H1 (cell line): Measurements from ENCODE around the gene SH3BP2. TPM values are rescaled to one million over a fixed set of nuclear protein-coding genes. Genes with fewer than 3 reads are reported as not detected.

Source experiments
- ASH2L ChIP-seq: fragments of 200-600, 300-600 bp; sonication (generic); IDR thresholded peaks from one replicate; pipeline ENCODE4 v1.7.1; 2017; ENCODE audit warnings: low read length
- BCL11A ChIP-seq, 2 experiments: IDR thresholded peaks; one replicate each; pipeline ENCODE4 v1.6.1; 2011; ENCODE audit warnings: low read depth in 2 of 2, low read length in 2 of 2, mild to moderate bottlenecking in 2 of 2
- CHD1 ChIP-seq: IDR thresholded peaks from 2 replicates; pipeline ENCODE4 v1.6.1; 2012; ENCODE audit warnings: low read depth, low read length, improper control_type of control experiment
- CHD7 ChIP-seq: fragments of 300-600 bp; sonication (generic); IDR thresholded peaks from 2 replicates; pipeline ENCODE4 v1.7.1; 2012; ENCODE audit warnings: low read length, moderate library complexity, mild to moderate bottlenecking, inconsistent platforms; ENCODE audit not compliant: insufficient replicate concordance
- PHF8 ChIP-seq: fragments of 200-600 bp; sonication (generic); conservative IDR thresholded peaks from 2 replicates; pipeline ENCODE4 v1.7.1; 2012; ENCODE audit warnings: low read depth, mild to moderate bottlenecking, inconsistent platforms, low read length, moderate library complexity
- polyA plus RNA-seq, 7 experiments: library from polyadenylated mRNA; depleted of rRNA in 3 of 7; stranded (reverse) in 5 of 7; unstranded in 2 of 7; fragments of >200 nt in 5 of 7; fragments of 200-250 nt in 2 of 7; gene quantifications; 1 replicate in 5 of 7; 2 replicates in 1 of 7; 4 replicates in 1 of 7; pipeline versions ENCODE4 v1.2.1 to v1.2.3, GENCODE V29; 2011 to 2013; ENCODE audit warnings: missing spikeins in 2 of 7, mixed read lengths in 2 of 7
- total RNA-seq: library from RNA; stranded (reverse); fragmentation: NEBNext Ultra II Directional; extraction: Animal tissue kit (Norgen Biotek cat#: 25700); gene quantifications from 2 replicates; pipeline ENCODE4 v1.2.1, GENCODE V29; 2021

Gene SH3BP2
- total and polyA plus RNA-seq, 2 of the 8 experiments (the other 6 are each of a cell fraction or from before 2014, with no cell fraction given): 27.4 to 31.4 TPM

- TF ChIP-seq CHD7 (no peak), PHF8 (no peak), CHD1 (no peak), BCL11A (IDR thresholded peaks at IDR 0.05; ENCODE audit: low read depth in 2 of 2, low read length in 2 of 2) (no peak), ASH2L (no peak)
- TF ChIP-seq, all 59 proteins: peak for 0
Observed at GRCh38 chr4:2865196-2865780, 72.4 kb downstream of the SH3BP2 start (continued).
